ENCODE measurements around the gene STK25.
"Not testable (repeated sequence)": the region's sequence is repeated elsewhere in the genome, so short reads cannot be mapped to it uniquely, and the experiment has no call there.

STK25 gene

GRCh38 chr2:241507430-241508239, 749 bp downstream of the STK25 start:
- peak; percentile 49 for DNase-seq (ENCODE audit: low spot score)

- DNase-seq (ENCODE audit: low spot score), result no peak
Observed at GRCh38 chr2:241506793-241507429, 1.5 kb downstream of the STK25 start.

DNA sequence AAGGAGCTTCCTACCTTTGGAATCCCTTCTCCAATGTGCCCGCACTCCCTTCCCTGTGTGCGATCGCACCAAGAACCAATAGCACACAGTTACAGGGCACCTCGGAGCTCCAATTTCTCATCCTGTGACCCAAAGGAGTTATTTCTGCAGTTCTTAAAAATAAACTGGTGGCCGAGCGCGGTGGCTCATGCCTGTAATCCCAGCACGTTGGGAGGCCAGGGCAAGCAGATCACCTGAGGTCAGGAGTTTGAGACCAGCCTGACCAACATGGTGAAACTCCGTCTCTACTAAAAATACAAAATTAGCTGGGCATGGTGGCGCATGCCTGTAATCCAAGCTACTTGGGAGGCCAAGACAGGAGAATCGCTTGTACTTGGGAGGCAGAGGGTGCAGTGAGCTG, 2.1 kb downstream of the STK25 start:
- not testable (repeated sequence) for DNase-seq (ENCODE audit: low spot score)

- DNase-seq (ENCODE audit: low spot score), result no peak
Observed at GRCh38 chr2:241505781-241506201, 2.6 kb downstream of the STK25 start.

- DNase-seq (ENCODE audit: low spot score), result no peak
Observed at GRCh38 chr2:241505086-241505780, 3.2 kb downstream of the STK25 start.

- no peak for DNase-seq (ENCODE audit: low spot score)
Observed at GRCh38 chr2:241503776-241504392, 4.5 kb downstream of the STK25 start.

- DNase-seq (ENCODE audit: low spot score), result no peak
Observed at GRCh38 chr2:241502281-241502680, 6.1 kb downstream of the STK25 start.

DNA sequence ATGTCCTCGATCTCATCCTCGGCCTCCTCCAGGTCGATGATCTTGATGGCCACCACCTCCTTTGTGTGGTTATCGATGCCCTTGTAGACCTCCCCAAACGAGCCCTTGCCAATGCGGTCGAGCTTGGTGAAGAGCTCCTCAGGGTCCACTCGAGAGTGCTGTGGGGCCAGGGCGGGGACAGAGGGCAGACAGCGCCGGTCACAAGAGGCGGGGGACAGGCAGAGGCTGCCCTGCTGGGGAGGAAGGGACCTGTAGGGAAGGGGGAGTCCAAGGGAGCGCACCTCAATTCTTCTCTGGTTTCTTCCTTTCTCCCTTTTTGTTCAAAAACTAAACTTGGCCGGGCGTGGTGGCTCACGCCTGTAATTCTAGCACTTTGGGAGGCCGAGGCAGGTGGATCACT, 6.8 kb downstream of the STK25 start:
- DNase-seq (ENCODE audit: low spot score), result no peak

DNA sequence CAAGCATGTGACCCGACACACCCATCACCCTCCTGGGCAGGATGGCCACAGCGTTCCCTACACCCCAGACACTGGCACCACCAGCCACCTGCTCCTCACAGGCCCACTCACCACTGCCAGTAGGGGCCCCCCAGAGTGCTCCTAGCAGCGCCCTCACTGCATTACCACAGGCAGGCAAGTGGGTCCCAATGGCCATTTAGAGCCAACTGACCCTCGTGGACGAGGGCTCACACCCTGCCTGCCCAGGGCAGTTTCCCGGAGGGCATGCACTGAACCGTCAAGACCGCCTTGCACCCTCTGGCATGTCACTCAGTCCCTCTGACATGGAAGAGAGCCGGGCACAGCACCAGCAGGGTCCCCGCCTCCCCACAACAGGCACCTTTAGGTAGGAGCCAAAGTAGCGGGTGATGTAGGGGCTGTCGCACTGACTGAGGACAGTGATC, 7.3 kb downstream of the STK25 start:
- DNase-seq (ENCODE audit: low spot score), result no peak

DNA sequence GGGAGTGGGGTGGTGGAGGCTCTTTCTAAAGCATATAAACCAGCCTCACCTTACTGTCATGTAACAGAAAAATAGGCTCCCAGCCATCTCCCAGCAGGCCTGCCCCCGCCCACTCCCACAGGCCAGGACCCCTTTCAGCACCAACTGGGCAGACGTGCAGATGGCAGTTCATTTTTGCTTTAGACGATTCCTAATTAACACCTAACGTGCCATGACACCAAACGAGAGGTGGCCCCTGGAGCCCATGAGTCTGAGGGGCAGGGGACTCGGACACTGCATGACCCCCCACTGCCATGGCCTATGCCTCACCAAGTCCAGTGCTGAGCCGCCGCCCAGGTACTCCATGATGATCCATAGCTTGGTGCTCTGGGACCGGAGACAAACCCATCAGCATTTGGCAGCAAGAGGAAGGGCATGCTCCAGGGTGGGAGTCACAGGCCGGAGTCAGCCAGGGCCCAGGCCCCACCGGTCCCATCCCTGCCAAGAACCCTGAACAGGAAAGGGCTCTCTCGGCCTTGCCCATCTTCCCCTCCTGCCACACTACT, 7.9 kb downstream of the STK25 start:
- no peak for DNase-seq (ENCODE audit: low spot score)

GRCh38 chr2:241500016-241500415, 8.4 kb downstream of the STK25 start:
- DNase-seq (ENCODE audit: low spot score), result no peak

GRCh38 chr2:241499146-241499965, 9.0 kb downstream of the STK25 start:
- no peak for DNase-seq (ENCODE audit: low spot score)

DNA sequence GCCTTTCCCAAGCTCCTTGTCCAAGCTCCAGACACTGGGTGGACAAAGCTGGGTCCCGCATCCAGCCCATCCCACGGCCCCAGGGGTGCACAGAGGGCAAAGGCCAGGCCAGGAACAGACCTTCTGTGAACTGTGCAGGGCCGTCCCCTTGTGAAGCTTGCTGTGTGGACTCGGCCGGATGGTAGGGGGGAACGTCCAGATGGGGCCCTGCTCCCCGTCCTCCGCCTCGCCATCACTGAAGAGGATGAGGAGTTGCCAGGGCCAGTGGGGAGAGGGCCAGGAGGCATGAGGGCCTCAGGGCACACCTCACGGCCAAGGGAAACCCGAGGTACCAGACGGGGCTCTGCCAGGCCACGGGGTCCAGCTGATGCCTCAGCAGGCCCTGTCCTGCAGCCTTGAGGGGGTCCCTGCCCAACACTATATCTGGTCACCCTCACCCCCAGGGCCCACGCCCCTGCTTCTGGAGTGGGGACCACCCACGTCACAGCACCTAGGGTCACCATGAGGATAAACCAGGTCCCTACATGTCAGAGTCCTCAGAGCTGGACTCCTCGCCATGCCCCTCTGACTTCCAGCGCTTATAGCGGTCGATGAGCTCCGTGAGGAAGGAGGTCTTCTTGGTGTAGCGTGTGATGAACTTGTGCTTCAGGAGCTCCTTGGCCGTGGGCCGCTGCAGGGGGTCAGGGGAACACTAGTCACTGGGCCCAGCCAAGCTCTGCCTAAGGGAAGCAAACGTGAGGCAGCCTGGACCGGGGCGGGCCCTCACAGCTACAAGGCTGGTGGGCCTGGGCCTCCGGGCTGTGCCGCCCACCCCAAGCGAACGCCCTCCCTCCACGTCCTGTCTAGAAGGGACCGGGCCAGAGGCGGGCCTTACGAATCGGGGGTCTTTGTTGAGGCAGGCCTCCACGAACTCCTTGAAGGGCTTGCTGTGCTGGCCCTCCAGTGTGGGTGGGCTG, 10.0 kb downstream of the STK25 start:
- no peak for DNase-seq (ENCODE audit: low spot score)

DNA sequence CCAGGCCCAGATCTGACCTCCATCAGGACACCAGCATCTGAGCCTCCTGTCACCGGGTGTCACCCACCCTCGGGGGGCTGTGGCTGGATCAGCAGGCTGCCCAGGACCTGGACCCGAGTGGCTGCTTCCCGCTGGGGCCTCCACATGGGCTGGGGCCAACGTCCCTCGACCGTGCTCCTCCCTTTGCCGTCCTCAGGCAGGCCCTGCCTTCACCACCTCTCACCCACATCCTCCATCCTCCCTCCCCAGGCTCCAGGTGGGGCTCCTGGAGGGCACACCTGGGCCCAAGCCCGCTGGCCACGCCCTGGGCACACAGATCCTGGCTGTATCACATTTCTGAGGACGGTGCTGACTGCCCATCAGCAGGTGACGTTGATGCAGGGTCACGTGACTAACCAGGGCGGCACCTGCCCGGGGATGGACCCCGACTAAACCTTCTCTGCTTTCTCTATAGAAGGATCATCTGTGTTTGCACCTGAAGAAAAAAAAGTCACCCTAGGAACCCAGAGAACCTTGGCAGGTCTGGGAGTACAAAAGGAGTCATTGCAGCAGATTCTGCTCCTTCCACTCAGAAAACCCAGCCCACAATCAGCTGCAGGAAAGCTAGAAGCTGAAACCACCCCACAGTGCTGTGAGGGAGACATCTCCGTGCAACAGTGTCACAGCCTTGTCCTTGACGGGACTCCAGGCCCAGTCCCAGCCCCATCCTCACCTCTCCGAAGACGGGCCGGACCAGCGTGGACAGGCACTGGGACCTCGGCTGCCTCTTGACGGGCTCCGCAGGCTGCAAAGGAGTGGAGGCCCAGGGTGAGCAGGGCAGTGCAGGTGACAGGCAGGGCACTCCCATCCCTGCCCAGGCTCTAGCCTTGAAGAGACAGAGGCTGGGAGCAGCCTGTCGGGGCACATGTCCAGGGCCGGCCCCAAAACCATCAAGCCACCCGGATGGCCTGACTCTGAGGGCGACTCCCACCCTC, 11.2 kb downstream of the STK25 start:
- peak; percentile 5 for DNase-seq (ENCODE audit: low spot score)

DNA sequence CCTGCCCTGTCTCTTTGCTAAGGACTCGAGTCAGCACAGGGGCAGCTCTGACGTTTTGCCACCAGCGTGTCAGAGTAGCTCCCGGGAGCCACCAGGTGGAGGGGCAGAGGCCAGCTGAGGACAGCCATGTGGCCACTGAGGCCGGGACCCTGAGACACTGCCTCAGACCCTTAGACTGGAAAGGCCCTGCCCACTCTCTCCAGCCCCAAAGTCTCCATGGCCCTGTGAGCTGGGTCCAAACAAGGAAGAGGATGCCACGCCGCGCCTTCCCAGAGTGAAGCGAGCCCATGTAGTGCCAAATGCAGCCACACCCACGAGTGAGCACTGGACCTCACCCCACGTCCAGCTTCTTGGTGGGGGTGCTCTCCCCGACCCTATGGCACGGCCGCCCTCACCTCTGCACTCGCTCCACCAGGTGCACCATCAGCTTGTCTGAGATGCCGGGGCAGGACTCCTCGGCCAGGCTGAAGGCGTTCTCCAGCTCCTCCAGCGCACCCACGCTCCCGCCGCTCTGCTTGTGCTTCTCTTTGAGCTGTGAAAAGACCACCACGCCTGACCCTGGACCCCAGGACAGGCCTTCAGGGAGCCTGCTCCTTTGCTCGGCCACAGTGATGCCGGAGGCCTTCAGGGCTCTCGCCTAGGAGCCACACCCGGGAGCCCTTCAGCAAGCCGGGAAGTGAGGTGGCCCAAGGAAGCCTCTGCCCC, 12.2 kb downstream of the STK25 start:
- no peak for DNase-seq (ENCODE audit: low spot score)

GRCh38 chr2:241495172-241496002, 13.0 kb downstream of the STK25 start:
- DNase-seq (ENCODE audit: low spot score), result no peak

- no peak for DNase-seq (ENCODE audit: low spot score)
Observed at GRCh38 chr2:241494311-241494908, 14.0 kb downstream of the STK25 start.

Data from SW480 (cell line).